Peyer's patch (tissue), 4 donors: ENCODE results near the gene IL10.

ENCODE experiments used
- CTCF ChIP-seq, 6 experiments: fragments of 450-650 bp in 4 of 6; fragments of 200-600 bp in 2 of 6; sonication (generic) in 1 of 6; IDR thresholded peaks; one replicate each; pipeline ENCODE4 v1.5.1; 2017 to 2019; ENCODE audit warnings: antibody characterized with exemption in 6 of 6, mild to moderate bottlenecking in 3 of 6, moderate library complexity in 1 of 6
- POLR2A ChIP-seq, 2 donors: fragments of 450-650 bp; IDR thresholded peaks; one replicate each; pipeline ENCODE4 v1.5.1; 2017; ENCODE audit warnings: antibody characterized with exemption in 2 of 2, mild to moderate bottlenecking in 2 of 2, moderate library complexity in 2 of 2

GRCh38 chr1:206741142-206741701 is 31.1 kb downstream of the IL10 start:
- no peak for TF ChIP-seq CTCF (IDR thresholded peaks at IDR 0.05)
- no peak for TF ChIP-seq POLR2A (IDR thresholded peaks at IDR 0.05)
